ENCODE results near the gene REL.

DNA sequence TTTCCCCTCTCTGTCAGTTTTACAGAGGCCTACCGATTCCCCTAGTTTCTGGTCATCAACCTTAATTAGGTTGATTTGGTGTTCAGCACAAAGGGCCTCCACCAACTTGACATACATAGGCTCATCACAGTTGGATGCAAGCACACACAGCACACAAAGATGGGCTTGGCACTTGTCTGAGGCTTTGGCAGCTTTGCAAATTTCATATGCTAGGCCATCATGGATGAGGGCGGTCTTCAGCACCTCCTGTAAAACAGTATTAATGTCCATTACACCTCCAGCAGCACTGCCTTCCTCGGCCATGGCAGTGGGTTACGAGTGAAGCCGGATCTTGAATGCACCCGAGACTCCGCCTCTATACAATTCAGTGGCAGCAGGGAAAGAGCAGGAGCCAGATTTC, 56.9 kb downstream of the REL start:
- TF ChIP-seq, protein P1, sequence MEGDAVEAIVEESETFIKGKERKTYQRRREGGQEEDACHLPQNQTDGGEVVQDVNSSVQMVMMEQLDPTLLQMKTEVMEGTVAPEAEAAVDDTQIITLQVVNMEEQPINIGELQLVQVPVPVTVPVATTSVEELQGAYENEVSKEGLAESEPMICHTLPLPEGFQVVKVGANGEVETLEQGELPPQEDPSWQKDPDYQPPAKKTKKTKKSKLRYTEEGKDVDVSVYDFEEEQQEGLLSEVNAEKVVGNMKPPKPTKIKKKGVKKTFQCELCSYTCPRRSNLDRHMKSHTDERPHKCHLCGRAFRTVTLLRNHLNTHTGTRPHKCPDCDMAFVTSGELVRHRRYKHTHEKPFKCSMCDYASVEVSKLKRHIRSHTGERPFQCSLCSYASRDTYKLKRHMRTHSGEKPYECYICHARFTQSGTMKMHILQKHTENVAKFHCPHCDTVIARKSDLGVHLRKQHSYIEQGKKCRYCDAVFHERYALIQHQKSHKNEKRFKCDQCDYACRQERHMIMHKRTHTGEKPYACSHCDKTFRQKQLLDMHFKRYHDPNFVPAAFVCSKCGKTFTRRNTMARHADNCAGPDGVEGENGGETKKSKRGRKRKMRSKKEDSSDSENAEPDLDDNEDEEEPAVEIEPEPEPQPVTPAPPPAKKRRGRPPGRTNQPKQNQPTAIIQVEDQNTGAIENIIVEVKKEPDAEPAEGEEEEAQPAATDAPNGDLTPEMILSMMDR (IDR thresholded peaks at IDR 0.05; ENCODE audit: borderline replicate concordance, extremely low read depth, low read length, poor library complexity, severe bottlenecking), result no peak
- no peak for TF ChIP-seq EZH2 (IDR thresholded peaks at IDR 0.05; ENCODE audit: borderline replicate concordance, low read depth, low read length, severe bottlenecking)

Data from DND-41 (cell line).